LNCaP clone FGC (cell line): ENCODE measurements around the gene UGT1A9.

Source experiments
- DNase-seq: peaks from one replicate; pipeline ENCODE4 v3.0.0-alpha.2; 2011; ENCODE audit warnings: low read depth
- H3K4me3 ChIP-seq: 2 replicates; pipeline ENCODE4 v1.5.1; 2011; ENCODE audit warnings: mild to moderate bottlenecking, low read depth, low read length, control low read depth
- TF ChIP-seq, protein P1 (sequence below): IDR thresholded peaks from 2 replicates; pipeline ENCODE4 v1.5.1; 2012; ENCODE audit warnings: mild to moderate bottlenecking; ENCODE audit not compliant: control insufficient read depth, insufficient read depth; ENCODE audit errors: extremely low read depth

UGT1A9 gene

GRCh38 chr2:233813236-233814055 is 141.7 kb downstream of the UGT1A9 start:
- DNase-seq: no peak
- TF ChIP-seq, protein P1, sequence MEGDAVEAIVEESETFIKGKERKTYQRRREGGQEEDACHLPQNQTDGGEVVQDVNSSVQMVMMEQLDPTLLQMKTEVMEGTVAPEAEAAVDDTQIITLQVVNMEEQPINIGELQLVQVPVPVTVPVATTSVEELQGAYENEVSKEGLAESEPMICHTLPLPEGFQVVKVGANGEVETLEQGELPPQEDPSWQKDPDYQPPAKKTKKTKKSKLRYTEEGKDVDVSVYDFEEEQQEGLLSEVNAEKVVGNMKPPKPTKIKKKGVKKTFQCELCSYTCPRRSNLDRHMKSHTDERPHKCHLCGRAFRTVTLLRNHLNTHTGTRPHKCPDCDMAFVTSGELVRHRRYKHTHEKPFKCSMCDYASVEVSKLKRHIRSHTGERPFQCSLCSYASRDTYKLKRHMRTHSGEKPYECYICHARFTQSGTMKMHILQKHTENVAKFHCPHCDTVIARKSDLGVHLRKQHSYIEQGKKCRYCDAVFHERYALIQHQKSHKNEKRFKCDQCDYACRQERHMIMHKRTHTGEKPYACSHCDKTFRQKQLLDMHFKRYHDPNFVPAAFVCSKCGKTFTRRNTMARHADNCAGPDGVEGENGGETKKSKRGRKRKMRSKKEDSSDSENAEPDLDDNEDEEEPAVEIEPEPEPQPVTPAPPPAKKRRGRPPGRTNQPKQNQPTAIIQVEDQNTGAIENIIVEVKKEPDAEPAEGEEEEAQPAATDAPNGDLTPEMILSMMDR: no peak
- H3K4me3 ChIP-seq: no peak overlapping the region

GRCh38 chr2:233814056-233814835 is 142.5 kb downstream of the UGT1A9 start:
- TF ChIP-seq, protein P1: no peak
- no peak for DNase-seq
- no peak overlapping the region for H3K4me3 ChIP-seq

DNA sequence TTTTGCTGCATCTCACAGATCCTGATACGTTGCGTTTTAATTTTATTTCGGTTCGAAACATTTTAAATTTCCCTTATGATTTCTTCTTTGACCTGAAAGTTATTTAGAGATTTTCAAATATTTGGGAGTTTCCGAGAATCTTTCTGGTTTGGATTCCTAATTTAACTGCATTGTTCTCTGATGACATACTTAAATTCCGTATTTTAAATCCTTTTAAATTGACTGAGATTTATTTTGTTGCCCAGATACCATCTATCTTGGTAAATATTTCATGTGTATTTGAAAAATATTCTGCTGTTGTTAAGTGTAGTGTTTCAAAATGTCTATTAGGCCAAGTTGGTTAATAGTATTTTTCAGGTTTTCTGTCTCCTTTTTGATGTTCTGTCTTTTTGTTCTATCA is 144.2 kb downstream of the UGT1A9 start:
- H3K4me3 ChIP-seq: no peak overlapping the region
- DNase-seq: no peak
- TF ChIP-seq, protein P1: no peak

GRCh38 chr2:233816334-233816733 is 144.6 kb downstream of the UGT1A9 start:
- TF ChIP-seq, protein P1: no peak
- no peak overlapping the region for H3K4me3 ChIP-seq
- no peak for DNase-seq

DNA sequence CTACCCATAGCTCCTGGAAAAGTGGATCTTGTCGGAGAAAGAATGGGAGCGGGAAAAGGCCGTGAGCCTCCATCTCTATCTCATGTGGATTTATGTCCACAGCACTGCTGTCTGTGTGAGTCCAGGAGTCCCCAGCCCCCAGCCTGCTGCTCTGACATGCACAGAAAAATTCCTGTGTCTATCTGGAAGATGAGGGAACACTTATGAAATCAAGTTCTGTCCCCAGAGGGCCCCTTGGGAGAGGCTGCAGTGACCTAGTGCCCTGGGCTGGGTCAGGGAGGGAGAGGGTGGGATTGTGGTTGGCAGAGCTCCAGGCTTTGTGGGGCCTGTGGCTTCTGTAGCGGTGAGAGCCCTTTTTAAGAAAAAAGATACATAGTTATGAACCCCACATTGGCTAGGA is 145.1 kb downstream of the UGT1A9 start:
- TF ChIP-seq, protein P1: no peak
- DNase-seq: no peak
- no peak overlapping the region for H3K4me3 ChIP-seq

DNA sequence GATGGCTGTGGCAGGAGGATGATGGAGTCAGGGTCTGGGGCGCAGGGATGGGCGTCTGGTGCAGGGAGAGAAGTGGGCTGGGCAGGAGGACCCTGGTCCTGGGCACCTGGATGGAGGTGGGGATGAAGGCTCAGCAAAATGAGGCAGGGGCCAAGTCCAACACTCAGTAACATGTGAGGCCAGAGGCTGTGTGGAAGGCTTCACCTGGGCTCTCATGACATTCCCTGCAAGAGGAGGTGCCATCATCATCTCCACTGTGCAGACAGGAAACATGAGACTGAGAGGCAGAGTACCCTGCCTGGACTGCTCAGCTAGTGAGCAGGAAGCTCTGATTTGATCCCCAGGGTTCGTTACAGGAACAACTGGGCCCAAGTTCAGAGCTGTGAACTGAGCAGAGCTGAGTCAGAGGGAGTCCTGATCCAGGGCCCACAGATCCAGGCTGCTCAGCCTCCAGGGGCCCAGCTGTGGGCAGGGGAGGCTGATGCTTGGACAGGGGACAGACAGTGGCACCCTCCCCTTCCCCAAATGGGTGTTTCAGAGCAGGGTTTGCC is 145.7 kb downstream of the UGT1A9 start:
- no peak for DNase-seq
- TF ChIP-seq, protein P1: no peak
- no peak overlapping the region for H3K4me3 ChIP-seq
